HAP-1 (cell line): Measurements from ENCODE around the gene CBR4.
A peak's percentile ranks its signal among the peaks of the same experiment; 100 is the strongest.

Source experiments
- DNase-seq, 2 experiments: peaks; one replicate each; pipeline ENCODE4 v3.0.0-alpha.2; 2016 to 2020; ENCODE audit warnings: low spot score in 2 of 2
- H3K27me3 ChIP-seq: fragments of 250-450 bp; sonication (Bioruptor Pico); 2 replicates; pipeline ENCODE4 v1.5.1; 2020; ENCODE audit warnings: low read depth, mild to moderate bottlenecking, moderate library complexity
- H3K36me3 ChIP-seq: fragments of 250-450 bp; sonication (Bioruptor Pico); replicated peaks from 2 replicates; pipeline ENCODE4 v1.5.1; 2020; ENCODE audit warnings: mild to moderate bottlenecking
- H3K4me1 ChIP-seq: fragments of 250-450 bp; sonication (Bioruptor Pico); 2 replicates; pipeline ENCODE4 v1.5.1; 2020; ENCODE audit warnings: mild to moderate bottlenecking
- H3K4me3 ChIP-seq: fragments of 250-450 bp; sonication (Bioruptor Pico); 2 replicates; pipeline ENCODE4 v1.5.1; 2020; ENCODE audit warnings: mild to moderate bottlenecking, moderate library complexity
- H3K9me3 ChIP-seq: fragments of 250-450 bp; sonication (Bioruptor Pico); 2 replicates; pipeline ENCODE4 v1.5.1; 2020; ENCODE audit warnings: mild to moderate bottlenecking, moderate library complexity
- in situ Hi-C: fragments of 300-500 bp; cut with MboI; formaldehyde crosslinking; loops from 3 replicates; pipeline ENCODE4 v1.14.3; 2020; ENCODE audit warnings: low sequenced_read_pairs, inconsistent platforms, mixed read lengths

The CBR4 gene

GRCh38 chr4:169010125-169011023, at the start of gene CBR4:
CBR4 (minus strand) TSS chr4:169010255; CDS start chr4:169010089, 166 bp downstream.
- Histone ChIP-seq H3K4me3 (peak within 1 kb of the TSS; percentile 57), H3K4me1 (peaks cover 21% of the 10 kb centered on the region), H3K9me3 (no peaks in the 10 kb centered on the region), H3K27me3 (no peaks in the 10 kb centered on the region), H3K36me3 (peaks cover 13% of the 10 kb centered on the region)
- in situ Hi-C loops = loop anchor here (10.0 kb wide), 1 partner anchor 474 kb away; no protein-coding TSS in a partner anchor
- peak; percentile 97 to 98 for DNase-seq

- DNase-seq = no peak
- no peaks in the 10 kb centered on the region for H3K4me1 ChIP-seq
Measured at GRCh38 chr4:169059306-169060211, 49.5 kb upstream of the CBR4 start.

GRCh38 chr4:169058312-169058711, 48.3 kb upstream of the CBR4 start:
- in situ Hi-C loops = no loop called here
- Histone ChIP-seq H3K4me1 (no peaks in the 10 kb centered on the region; the same call in 1 of the 2 replicates), H3K4me3 (no peak overlapping the region), H3K27me3 (no peaks in the 10 kb centered on the region), H3K36me3 (no peaks in the 10 kb centered on the region), H3K9me3 (no peaks in the 10 kb centered on the region)
- no peak for DNase-seq

More at GRCh38 chr4:169059306-169060211, 49.5 kb upstream of the CBR4 start:
- Histone ChIP-seq H3K27me3 (no peaks in the 10 kb centered on the region), H3K4me3 (no peak overlapping the region), H3K36me3 (no peaks in the 10 kb centered on the region), H3K9me3 (no peaks in the 10 kb centered on the region)
- in situ Hi-C loops = no loop called here

GRCh38 chr4:169054879-169055278, 44.8 kb upstream of the CBR4 start:
- in situ Hi-C loops = no loop called here
- H3K9me3 ChIP-seq = no peaks in the 10 kb centered on the region
- no peaks in the 10 kb centered on the region for H3K27me3 ChIP-seq
- DNase-seq = no peak
- no peaks in the 10 kb centered on the region for H3K36me3 ChIP-seq
- no peak overlapping the region for H3K4me3 ChIP-seq
- H3K4me1 ChIP-seq = no peaks in the 10 kb centered on the region; the same call in 1 of the 2 replicates

- Histone ChIP-seq H3K4me3 (no peak overlapping the region), H3K36me3 (no peaks in the 10 kb centered on the region), H3K27me3 (no peaks in the 10 kb centered on the region), H3K4me1 (no peaks in the 10 kb centered on the region; the same call in 1 of the 2 replicates), H3K9me3 (no peaks in the 10 kb centered on the region)
- in situ Hi-C loops = no loop called here
- DNase-seq = no peak
Measured at GRCh38 chr4:169052594-169052945, 42.5 kb upstream of the CBR4 start.

- H3K36me3 ChIP-seq = no peaks in the 10 kb centered on the region
- no peak for DNase-seq
- in situ Hi-C loops = no loop called here
- H3K27me3 ChIP-seq = no peaks in the 10 kb centered on the region
- no peak overlapping the region for H3K4me3 ChIP-seq
- no peaks in the 10 kb centered on the region; the same call in 1 of the 2 replicates for H3K4me1 ChIP-seq
- no peaks in the 10 kb centered on the region for H3K9me3 ChIP-seq
Measured at GRCh38 chr4:169051761-169052593, 41.9 kb upstream of the CBR4 start.

- H3K27me3 ChIP-seq = no peaks in the 10 kb centered on the region
- in situ Hi-C loops = no loop called here
- no peaks in the 10 kb centered on the region for H3K9me3 ChIP-seq
- H3K4me1 ChIP-seq = no peaks in the 10 kb centered on the region; the same call in 1 of the 2 replicates
- DNase-seq = no peak
- no peak overlapping the region for H3K4me3 ChIP-seq
- no peaks in the 10 kb centered on the region for H3K36me3 ChIP-seq
Measured at GRCh38 chr4:169050881-169051760, 41.1 kb upstream of the CBR4 start.

GRCh38 chr4:169050284-169050683, 40.2 kb upstream of the CBR4 start:
- no peaks in the 10 kb centered on the region for H3K9me3 ChIP-seq
- H3K36me3 ChIP-seq = no peaks in the 10 kb centered on the region
- in situ Hi-C loops = no loop called here
- no peak overlapping the region for H3K4me3 ChIP-seq
- no peaks in the 10 kb centered on the region; the same call in 1 of the 2 replicates for H3K4me1 ChIP-seq
- DNase-seq = no peak
- no peaks in the 10 kb centered on the region for H3K27me3 ChIP-seq

GRCh38 chr4:169048868-169049414, 38.9 kb upstream of the CBR4 start:
- no peaks in the 10 kb centered on the region for H3K4me1 ChIP-seq
- H3K36me3 ChIP-seq = no peaks in the 10 kb centered on the region
- no peak overlapping the region for H3K4me3 ChIP-seq
- DNase-seq = no peak
- H3K9me3 ChIP-seq = no peaks in the 10 kb centered on the region
- no peaks in the 10 kb centered on the region for H3K27me3 ChIP-seq
- in situ Hi-C loops = no loop called here

GRCh38 chr4:169047956-169048355, 37.9 kb upstream of the CBR4 start:
- in situ Hi-C loops = no loop called here
- H3K36me3 ChIP-seq = no peaks in the 10 kb centered on the region
- no peaks in the 10 kb centered on the region for H3K9me3 ChIP-seq
- no peaks in the 10 kb centered on the region for H3K27me3 ChIP-seq
- H3K4me1 ChIP-seq = no peaks in the 10 kb centered on the region
- no peak overlapping the region for H3K4me3 ChIP-seq
- DNase-seq = no peak

GRCh38 chr4:169045862-169046584, 36.0 kb upstream of the CBR4 start:
- Histone ChIP-seq H3K4me1 (no peaks in the 10 kb centered on the region), H3K4me3 (no peak overlapping the region), H3K9me3 (no peaks in the 10 kb centered on the region), H3K27me3 (no peaks in the 10 kb centered on the region), H3K36me3 (no peaks in the 10 kb centered on the region)
- in situ Hi-C loops = no loop called here
- DNase-seq = no peak
